ENCODE measurements around the gene CTAG1A.
"Not testable (repeated sequence)": the region's sequence is repeated elsewhere in the genome, so short reads cannot be mapped to it uniquely, and the experiment has no call there.

The CTAG1A gene

GRCh38 chrX:154630949-154631348 lies 46.0 kb downstream of the CTAG1A start:
- H3K4me1 Mint-ChIP-seq, H3K27me3 Mint-ChIP-seq, H3K9me3 Mint-ChIP-seq, H3K36me3 Mint-ChIP-seq, H3K27ac Mint-ChIP-seq, H3K4me3 Mint-ChIP-seq: not testable (repeated sequence)

GRCh38 chrX:154633661-154634060 lies 48.7 kb downstream of the CTAG1A start:
- not testable (repeated sequence) for H3K4me1 Mint-ChIP-seq, H3K4me3 Mint-ChIP-seq, H3K9me3 Mint-ChIP-seq, H3K36me3 Mint-ChIP-seq, H3K27ac Mint-ChIP-seq, H3K27me3 Mint-ChIP-seq
